ENCODE data around the gene SYCP1.
"Not testable (repeated sequence)": the region's sequence is repeated elsewhere in the genome, so short reads cannot be mapped to it uniquely, and the experiment has no call there.

The SYCP1 gene, protein sequence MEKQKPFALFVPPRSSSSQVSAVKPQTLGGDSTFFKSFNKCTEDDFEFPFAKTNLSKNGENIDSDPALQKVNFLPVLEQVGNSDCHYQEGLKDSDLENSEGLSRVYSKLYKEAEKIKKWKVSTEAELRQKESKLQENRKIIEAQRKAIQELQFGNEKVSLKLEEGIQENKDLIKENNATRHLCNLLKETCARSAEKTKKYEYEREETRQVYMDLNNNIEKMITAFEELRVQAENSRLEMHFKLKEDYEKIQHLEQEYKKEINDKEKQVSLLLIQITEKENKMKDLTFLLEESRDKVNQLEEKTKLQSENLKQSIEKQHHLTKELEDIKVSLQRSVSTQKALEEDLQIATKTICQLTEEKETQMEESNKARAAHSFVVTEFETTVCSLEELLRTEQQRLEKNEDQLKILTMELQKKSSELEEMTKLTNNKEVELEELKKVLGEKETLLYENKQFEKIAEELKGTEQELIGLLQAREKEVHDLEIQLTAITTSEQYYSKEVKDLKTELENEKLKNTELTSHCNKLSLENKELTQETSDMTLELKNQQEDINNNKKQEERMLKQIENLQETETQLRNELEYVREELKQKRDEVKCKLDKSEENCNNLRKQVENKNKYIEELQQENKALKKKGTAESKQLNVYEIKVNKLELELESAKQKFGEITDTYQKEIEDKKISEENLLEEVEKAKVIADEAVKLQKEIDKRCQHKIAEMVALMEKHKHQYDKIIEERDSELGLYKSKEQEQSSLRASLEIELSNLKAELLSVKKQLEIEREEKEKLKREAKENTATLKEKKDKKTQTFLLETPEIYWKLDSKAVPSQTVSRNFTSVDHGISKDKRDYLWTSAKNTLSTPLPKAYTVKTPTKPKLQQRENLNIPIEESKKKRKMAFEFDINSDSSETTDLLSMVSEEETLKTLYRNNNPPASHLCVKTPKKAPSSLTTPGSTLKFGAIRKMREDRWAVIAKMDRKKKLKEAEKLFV

DNA sequence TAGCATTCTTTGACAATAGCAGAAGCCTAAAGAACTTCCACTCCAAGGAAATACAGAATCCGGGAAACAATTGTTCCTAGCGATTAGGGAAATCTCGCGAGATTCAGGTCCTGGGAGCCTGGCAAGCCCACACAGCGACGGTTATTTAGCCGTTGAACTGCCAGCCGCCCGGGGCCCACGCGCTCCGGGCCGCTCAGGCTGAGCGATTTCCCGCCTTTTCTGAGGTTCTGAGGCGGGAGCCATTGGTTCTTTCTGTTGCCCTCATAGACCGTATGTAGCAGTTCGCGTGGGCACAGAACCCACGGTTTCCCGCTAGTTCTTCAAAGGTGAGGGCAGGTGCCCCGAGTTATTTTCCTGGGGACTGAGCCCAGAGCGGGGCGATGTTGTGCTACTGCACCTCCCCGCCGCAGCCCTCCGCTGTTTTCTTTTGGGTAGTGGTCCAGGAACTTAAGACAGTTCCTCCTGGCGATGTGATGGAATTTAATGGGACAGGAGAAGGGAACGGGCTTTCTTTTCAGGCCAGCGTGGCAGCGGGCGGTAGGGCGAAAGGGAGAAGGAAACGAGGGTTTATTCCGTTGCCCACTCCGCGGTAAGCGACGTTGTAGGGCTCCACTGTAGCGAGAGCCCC lies at the start of gene SYCP1:
SYCP1 (plus strand) TSS at position 171 of the 628 bp plus-strand sequence. CDS start 602 bp downstream, outside the sequence.
- no peak for DNase-seq

DNA sequence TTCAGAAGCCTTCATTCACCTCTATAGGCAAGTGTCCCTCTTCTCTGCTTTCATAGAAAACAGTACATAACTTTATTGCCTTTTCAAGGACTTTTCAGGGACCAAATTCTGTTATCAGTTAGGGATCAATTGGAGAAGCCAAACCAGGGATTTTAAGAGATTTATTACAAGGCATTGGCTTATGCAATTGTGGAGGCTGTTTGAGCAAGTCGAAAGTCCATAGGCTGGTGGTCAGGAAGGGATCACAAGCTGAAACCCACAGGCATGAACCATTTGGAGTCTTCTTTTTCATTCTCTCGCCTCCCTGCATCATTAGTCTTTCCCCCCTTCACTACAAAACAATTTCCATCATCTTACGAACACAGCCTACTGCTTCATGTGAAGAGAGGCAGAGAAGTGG lies 34.8 kb upstream of the SYCP1 start:
- DNase-seq: no peak

DNA sequence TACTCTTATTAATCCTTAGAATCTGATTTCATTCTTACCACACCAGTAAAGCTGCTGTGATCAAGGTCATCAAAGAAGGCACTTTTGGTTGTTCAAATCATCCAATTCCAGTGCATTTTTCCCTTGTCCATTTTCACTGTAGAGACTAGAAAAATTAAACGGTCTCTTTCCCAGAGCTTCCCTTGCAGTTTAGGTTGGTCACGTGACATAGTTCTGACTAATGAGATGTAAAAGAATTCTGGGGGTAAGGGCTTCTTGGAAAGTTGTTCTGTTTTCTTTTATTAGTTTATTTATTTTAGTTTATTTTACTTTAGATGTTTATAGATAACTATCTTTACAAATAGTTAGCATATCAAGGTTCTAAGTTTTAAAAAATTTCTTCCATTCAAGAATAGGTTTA lies 34.3 kb upstream of the SYCP1 start:
- no peak for DNase-seq

DNA sequence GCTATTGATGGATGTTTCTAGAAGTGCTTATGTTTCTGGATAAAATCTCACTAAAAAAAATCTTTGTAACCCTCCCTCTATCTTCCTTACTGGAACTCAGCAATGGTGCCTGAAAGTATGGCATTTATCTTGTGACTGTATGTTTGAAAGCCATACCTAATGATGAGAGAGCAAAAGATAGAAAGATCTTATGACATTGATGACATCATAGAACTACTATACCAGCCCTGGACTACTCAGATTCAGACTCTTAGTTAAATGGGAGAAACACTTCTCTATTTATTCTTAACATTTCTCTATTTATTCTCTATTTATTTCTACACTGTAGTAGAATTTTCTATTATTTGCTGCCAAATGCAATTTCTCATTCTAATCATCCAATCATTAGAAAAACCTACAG lies 32.7 kb upstream of the SYCP1 start:
- DNase-seq: no peak

DNA sequence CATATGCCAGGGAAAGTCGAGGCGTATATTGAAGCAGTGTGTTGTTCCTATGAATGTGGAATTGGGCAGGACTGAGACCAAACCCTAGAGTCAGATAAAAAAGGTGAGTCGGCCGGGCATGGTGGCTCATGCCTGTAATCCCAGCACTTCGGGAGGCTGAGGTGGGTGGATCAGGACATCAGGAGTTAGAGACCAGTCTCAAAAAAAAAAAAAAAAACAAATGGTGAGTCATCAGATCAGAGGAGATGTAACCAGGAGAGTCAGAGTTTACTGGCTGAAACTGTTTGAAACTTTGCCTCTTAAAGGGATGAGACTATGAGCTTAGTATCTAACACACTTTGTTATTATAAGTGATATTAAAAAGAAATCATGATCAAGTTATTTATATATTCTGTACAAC lies 26.4 kb upstream of the SYCP1 start:
- no peak for DNase-seq

DNA sequence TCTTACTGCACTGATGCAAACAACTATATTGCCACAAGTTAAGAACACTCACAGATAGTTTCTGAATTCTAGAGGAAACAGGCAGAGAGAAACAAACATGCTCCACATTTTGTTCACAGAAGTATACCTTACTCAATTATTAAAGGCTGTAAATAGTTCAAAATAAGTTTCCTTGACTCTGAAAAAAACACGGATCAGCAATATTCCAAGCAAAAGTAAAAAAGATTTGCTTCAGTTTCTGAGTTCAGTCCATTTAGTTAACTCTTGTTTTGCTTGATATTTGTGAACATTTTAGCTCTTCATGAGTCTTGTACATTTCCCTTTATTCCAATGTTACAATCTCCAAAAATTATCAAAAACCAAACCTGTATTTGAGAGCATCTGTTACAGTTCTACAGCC lies 24.6 kb upstream of the SYCP1 start:
- not testable (repeated sequence) for DNase-seq

DNA sequence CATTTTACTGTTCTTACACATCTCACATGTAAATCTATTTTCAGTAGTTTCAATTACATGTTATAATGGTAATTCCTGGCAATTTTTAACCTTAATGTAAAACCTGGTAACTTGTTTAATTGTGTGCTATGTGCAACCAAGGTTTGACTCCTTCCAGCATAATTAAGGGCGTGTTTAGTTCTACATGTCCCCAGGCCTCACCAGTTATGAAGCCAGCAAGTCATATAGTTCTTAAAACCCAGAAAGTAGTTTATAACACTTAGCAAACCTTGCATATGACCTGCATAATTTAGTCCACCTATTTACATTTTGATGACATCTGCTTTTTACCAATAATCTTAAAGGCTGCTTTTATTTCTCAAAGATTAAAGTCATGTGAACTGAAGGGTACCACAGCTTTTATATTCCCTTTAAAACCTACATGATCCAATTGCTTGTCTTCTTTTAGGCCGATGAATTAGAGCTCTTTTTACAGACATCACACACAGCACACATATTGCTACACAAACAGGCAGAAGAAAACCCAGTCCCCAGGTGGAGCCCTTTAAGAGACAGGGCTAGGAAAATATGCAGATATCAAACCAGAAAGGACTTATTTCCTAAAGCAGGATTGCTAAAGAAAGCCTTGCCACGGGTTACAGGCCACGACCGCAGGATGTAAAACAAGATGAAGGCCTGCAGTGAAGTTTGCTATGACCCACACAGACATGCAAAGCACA lies 23.2 kb upstream of the SYCP1 start:
- DNase-seq: no peak

DNA sequence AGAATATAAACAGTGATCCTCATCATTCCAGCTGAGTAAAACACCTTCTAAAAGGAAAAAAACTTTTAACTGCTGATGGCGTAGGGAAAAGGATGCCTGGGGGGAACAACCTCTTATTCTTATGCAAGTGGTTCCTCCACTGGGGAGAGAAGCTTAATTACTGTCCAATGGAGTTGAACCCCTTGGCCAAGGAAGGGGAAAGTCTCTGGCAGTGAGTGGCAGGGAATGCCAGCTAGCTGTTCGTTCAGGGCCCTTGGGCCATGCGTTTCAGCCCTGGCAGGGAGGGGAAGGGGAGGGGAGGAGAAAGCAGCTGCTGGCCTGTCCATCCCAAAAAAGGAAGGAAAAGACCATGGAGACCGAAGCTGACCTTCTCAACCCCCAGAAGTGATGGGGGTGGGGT lies 22.6 kb upstream of the SYCP1 start:
- DNase-seq: no peak

DNA sequence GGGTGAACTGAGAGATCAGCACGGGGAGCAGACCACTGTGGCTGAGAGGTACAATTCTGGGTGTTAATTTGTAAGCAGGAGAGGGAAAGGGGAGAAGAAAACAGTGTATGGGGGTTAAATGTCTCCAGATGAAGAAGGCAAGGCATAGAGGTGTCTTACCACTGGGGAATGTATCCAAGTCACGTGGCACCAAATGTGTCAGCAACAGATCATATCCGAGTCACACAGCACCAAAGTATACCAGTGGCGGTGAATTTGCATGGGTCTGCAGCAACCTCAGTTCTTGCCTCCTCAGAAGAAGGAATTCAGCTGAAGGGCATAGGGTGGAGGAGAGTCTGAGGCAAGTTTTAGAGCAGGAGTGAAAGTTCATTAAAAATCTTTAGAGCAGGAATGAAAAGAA lies 21.2 kb upstream of the SYCP1 start:
- no peak for DNase-seq

DNA sequence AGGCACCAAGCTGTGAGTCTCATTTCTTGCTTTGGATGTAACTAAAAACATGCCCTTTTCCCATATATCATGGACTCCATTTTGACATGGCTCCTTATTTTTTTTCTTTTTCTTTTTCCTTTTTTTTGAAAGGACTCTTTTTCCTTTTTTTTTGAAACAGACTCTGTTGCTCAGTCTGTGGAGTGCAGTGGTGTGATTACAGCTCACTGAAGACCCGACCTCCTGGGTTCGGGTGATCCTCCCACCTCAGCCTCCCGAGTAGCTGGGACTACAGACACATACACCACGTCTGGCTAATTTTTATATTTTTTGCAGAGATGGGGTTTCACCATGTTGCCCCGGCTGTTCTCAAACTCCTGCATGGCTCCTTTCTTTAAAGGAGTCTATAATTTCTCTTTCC lies 10.4 kb upstream of the SYCP1 start:
- DNase-seq: no peak

DNA sequence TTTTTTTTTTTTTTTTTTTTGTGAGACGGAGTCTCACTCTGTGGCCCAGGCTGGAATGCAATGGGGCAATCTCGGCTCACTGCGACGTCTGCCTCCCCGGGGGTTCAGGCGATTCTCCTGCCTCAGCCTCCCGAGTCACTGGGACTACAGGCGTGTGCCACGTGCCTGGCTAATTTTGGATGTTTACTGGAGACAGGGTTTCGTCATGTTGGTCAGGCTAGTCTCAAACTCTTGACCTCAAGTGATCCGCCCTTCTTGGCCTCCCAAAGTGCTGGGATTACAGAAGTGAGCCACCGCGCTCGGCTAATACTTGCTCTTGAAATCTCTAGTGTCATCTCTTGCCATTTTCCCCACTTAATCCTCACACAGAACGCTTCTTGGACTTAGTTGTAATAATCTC lies 1.1 kb upstream of the SYCP1 start:
- DNase-seq: no peak

DNA sequence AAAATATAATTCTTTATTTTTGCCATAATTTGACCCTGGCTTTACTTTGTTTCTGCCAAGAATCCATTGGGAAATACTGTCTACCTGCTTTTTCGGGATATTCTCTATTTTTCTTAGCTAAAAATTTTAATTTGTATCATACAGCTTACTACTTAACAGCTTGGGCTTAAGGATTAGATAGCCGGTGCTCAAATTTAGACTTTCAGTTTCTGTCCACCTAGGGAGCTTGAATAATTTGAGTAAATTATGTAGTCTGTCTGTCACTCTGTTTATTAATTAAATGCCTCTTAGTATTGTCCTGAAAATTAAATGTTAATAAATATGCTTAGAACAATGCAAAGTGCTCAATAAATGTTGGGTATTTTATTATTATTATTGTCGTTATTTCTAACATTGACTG lies 6.7 kb downstream of the SYCP1 start:
- DNase-seq: no peak

DNA sequence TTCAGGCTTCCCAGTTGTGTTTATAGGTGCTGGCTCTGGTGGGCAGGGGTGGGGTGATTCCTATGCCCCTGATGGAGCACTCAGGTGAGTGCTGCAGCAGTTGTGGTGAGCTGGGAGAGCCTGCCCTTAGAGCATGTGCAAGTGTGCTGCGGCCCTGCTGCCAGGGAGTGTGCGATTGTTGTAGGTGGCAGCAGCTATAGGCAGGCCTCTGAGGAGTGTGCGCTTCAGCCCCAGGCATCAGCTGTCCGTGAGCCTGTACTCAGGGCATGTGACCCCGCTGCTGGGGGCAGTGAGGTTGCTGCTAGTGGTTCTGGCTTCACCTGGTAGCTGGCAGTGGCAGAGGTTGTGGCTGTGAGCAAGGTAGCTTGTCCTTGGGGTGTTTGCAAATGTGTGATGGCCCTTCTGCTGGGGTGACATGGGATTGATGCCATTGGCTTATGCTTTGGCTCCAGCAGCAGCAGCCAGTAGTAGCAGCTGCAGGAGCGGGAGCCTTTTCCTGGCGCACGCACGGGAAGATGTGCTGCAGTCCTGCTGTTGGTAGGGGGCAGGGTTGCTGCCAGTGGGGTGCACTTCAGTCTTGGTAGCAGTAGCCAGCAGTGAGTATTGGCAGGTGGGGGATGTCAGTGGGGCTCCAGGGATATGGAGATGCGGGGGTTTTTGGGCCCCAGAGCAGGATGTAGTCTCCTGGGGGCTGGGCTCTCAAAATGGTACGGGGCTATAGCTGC lies 37.7 kb downstream of the SYCP1 start:
- no peak for DNase-seq

DNA sequence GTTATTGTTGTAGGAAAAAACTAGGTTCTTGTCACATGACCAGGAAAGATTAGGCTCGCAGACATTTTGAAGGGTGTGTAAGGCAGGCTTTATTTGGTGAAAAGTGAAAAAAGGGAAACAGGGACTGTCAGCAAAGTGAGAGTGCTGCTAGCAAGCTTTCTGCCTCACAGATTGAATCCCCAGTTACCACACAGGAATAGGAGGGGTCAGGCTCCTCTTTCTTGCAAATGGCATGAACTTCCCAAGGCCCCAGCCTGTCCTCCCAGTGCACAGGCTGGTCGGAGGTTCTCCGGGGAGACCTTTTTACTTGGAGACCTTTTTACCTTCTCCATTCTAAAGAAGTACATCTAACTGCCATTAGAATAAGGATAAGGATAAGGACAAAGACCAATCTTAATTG lies 42.1 kb downstream of the SYCP1 start:
- DNase-seq: no peak

DNA sequence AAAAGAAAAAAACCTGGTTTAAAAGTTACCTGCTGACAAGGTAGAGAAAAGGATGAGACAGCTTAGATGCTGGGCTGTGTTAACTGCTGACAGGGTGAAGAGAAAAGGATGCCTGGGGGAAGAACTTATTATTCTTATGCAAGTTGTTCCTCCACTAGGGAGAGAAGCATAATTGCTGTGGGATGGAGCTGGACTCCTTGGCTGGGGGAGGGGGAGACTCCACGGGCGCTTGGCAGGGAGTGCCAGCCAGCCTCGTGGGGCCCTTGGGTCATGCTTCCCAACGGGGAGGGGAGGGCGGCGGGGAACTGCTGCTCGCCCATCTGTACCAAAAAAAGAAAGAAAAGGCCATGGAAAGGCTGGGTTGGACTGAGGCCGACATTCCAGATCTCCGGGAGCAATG lies 47.2 kb downstream of the SYCP1 start:
- DNase-seq: no peak

DNA sequence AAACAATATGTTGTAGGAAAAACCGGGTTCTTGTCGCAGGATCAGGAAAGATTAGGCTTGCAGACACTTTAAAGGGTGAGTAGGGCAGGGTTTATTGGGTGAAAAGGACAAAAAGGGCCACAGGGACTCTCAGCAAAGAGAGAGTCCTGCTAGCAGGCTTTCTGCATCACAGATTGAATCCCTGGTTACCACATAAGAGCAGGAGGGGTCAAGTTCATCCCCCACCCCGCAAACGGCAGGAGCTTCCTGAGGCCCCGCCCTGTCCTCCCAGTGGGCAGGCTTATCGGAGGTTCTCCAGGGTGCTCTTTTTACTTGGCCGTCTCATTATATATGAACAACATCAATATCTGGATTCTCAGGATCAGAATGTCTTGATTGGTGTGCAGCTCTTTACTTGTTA lies 47.7 kb downstream of the SYCP1 start:
- DNase-seq: no peak

DNA sequence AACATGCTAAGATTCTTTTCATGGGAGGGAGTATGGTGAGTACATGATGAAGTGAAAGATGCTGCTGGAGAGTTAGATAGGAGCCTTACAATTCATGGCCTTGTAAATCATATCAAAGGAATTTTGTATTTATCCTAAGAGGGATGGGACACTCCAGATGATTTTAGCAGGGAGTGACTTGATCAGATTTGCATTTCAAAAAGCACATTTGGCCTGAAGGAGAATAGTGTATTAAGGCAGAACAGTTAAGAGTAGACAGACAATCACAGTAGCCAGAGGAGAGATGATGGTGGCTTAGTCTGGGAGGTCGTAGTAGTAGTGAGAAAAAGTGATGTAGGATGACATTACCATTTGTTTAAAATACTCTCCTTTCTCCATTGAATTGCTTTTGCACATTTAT lies 48.8 kb downstream of the SYCP1 start:
- no peak for DNase-seq

DNA sequence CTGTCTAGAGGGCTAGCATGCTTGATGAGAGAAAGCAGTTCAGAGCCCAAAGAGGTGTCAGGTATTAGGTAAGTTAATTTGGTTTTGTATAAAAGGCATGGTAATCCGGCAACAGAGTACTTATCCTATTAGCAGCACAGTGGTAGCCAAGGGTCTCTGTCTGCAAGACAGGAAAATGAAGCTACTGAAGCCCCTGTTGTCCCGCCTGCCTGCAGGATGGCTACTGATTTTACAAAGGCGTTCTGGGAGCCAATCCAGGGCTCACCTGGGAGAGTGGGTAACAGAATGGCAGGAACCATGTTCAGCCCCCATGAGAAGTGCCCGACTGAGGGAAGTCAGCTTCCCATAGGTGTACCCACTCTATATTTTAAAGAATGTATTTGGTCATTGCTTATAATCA lies 61.1 kb downstream of the SYCP1 start:
- not testable (repeated sequence) for DNase-seq

DNA sequence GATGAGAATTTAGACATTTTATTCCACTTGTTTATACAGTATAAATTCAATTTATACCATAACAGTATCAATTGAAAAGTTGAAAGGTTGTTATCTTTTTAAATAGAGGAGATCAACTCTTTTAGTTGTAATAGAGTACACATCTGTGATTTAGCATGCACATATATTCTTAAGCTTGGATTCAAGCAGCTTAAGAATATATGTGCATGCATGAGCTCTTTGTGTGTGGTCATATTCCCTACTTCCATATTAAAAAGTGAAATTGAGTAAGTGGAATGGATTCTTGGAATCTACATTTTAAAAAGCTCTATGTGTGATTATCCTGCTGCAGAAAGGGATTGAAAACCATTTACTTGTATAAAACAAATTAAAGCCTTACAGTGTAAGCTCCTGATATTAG lies 71.9 kb downstream of the SYCP1 start:
- no peak for DNase-seq

DNA sequence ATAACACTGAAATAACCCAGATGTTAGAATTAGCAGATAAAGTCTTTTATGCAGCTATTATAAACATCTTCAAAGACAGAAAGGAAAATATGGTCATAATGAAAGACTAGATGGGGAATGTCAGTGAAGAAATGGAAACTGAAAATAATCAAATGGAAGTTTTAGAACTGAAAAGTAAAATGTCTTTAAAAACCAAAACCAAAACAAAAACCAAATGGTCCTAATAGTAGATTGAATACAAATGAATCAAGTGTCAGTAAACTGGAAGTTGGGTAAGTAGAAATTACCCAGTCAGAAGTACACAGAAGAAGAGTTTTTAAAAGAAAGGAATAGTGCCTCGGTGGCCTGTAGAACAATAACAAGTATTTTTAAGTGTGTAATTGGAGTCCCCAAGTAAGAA lies 72.7 kb downstream of the SYCP1 start:
- no peak for DNase-seq

DNA sequence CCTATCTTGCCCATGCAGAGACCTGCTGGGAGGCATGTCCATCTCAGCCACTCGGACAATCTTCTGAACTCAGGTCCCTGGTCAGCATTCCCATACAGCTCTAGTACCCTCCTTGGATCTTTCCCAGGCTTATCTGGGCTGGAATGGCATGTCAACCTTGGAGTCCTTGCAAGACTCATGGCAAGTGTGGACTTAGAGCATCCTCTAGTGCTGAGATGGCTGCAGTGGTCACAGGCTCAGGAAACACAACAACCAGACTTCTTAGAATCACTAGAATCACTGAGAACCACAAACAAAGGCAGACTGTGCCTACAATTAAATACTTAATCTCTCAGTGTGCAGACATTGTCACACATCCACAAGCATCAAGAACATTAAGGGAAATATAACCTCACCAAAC lies 101.9 kb downstream of the SYCP1 start:
- no peak for DNase-seq

DNA sequence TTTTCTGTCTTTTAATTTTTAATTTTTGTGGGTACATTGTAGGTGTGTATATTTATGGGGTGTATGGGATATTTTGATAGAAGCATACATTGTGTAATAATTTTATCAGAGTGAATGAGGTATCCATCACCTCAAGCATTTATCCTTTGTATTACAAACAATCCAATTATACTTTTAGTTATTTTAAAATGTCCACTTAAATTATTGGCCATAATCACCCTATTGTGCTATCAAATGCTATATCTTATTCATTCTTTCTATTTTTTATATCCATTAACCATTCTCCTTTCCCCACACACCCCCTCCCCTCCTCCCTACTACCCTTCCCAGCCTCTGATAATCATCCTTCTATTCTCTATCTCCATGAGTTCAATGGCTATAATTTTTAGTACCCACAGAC lies 104.8 kb downstream of the SYCP1 start:
- no peak for DNase-seq
